ENCODE results near the gene CPPED1. TPM values are rescaled to one million over a fixed set of nuclear protein-coding genes. Genes with fewer than 3 reads are reported as not detected.

CPPED1 gene
- polyA plus RNA-seq, 2 donors = 22.3 to 27.8 TPM

GRCh38 chr16:12706628-12707027 lies 97.1 kb downstream of the CPPED1 start:
- WGBS, 2 donors = 94 to 96% methylated on average over 6 of the region's 6 CpGs
- Histone ChIP-seq H3K4me1 (ENCODE audit: control insufficient read depth in 2 of 2, insufficient read depth in 2 of 2, low read length in 1 of 2) (no peaks in the 10 kb centered on the region), H3K36me3 (ENCODE audit: control insufficient read depth in 2 of 2, insufficient read depth in 2 of 2, low read length in 1 of 2) (peaks cover 0 to 13% of the 10 kb centered on the region in 2 donors), H3K9me3 (ENCODE audit: control insufficient read depth in 2 of 2, insufficient read depth in 1 of 2, low read depth in 1 of 2, low read length in 1 of 2) (no peaks in the 10 kb centered on the region), H3K27ac (ENCODE audit: low read depth in 2 of 2, low read length in 1 of 2) (no peak overlapping the region), H3K27me3 (ENCODE audit: control insufficient read depth in 1 of 2, insufficient read depth in 2 of 2, low read length in 2 of 2) (no peaks in the 10 kb centered on the region), H3K4me3 (ENCODE audit: low read depth in 1 of 2, low read length in 2 of 2) (no peak overlapping the region)

GRCh38 chr16:12704492-12705111 lies 99.1 kb downstream of the CPPED1 start:
- Histone ChIP-seq H3K4me3 (ENCODE audit: low read depth in 1 of 2, low read length in 2 of 2) (no peak overlapping the region), H3K4me1 (ENCODE audit: control insufficient read depth in 2 of 2, insufficient read depth in 2 of 2, low read length in 1 of 2) (no peaks in the 10 kb centered on the region), H3K9me3 (ENCODE audit: control insufficient read depth in 2 of 2, insufficient read depth in 1 of 2, low read depth in 1 of 2, low read length in 1 of 2) (no peaks in the 10 kb centered on the region), H3K36me3 (ENCODE audit: control insufficient read depth in 2 of 2, insufficient read depth in 2 of 2, low read length in 1 of 2) (peaks cover 2 to 17% of the 10 kb centered on the region in 2 donors), H3K27me3 (ENCODE audit: control insufficient read depth in 1 of 2, insufficient read depth in 2 of 2, low read length in 2 of 2) (no peaks in the 10 kb centered on the region), H3K27ac (ENCODE audit: low read depth in 2 of 2, low read length in 1 of 2) (no peak overlapping the region)
- WGBS, 2 donors = 95% methylated on average over 31 of the region's 31 CpGs

GRCh38 chr16:12703935-12704334 lies 99.8 kb downstream of the CPPED1 start:
- WGBS, 2 donors = 74 to 86% methylated on average over 5 of the region's 5 CpGs
- Histone ChIP-seq H3K27me3 (ENCODE audit: control insufficient read depth in 1 of 2, insufficient read depth in 2 of 2, low read length in 2 of 2) (no peaks in the 10 kb centered on the region), H3K4me3 (ENCODE audit: low read depth in 1 of 2, low read length in 2 of 2) (no peak overlapping the region), H3K36me3 (ENCODE audit: control insufficient read depth in 2 of 2, insufficient read depth in 2 of 2, low read length in 1 of 2) (peaks cover 2 to 17% of the 10 kb centered on the region in 2 donors), H3K9me3 (ENCODE audit: control insufficient read depth in 2 of 2, insufficient read depth in 1 of 2, low read depth in 1 of 2, low read length in 1 of 2) (no peaks in the 10 kb centered on the region), H3K27ac (ENCODE audit: low read depth in 2 of 2, low read length in 1 of 2) (no peak overlapping the region), H3K4me1 (ENCODE audit: control insufficient read depth in 2 of 2, insufficient read depth in 2 of 2, low read length in 1 of 2) (no peaks in the 10 kb centered on the region)

GRCh38 chr16:12700161-12700560 lies 103.5 kb downstream of the CPPED1 start:
- WGBS, 2 donors = 93 to 95% methylated on average over 3 of the region's 3 CpGs
- no peak overlapping the region for H3K4me3 ChIP-seq (ENCODE audit: low read depth in 1 of 2, low read length in 2 of 2)
- H3K36me3 ChIP-seq (ENCODE audit: control insufficient read depth in 2 of 2, insufficient read depth in 2 of 2, low read length in 1 of 2) = peaks cover 2 to 14% of the 10 kb centered on the region in 2 donors
- no peaks in the 10 kb centered on the region for H3K9me3 ChIP-seq (ENCODE audit: control insufficient read depth in 2 of 2, insufficient read depth in 1 of 2, low read depth in 1 of 2, low read length in 1 of 2)
- no peaks in the 10 kb centered on the region for H3K4me1 ChIP-seq (ENCODE audit: control insufficient read depth in 2 of 2, insufficient read depth in 2 of 2, low read length in 1 of 2)
- H3K27ac ChIP-seq (ENCODE audit: low read depth in 2 of 2, low read length in 1 of 2) = no peak overlapping the region
- H3K27me3 ChIP-seq (ENCODE audit: control insufficient read depth in 1 of 2, insufficient read depth in 2 of 2, low read length in 2 of 2) = no peaks in the 10 kb centered on the region

- 83 to 85% methylated on average over 7 of the region's 7 CpGs for WGBS, 2 donors
- H3K4me1 ChIP-seq (ENCODE audit: control insufficient read depth in 2 of 2, insufficient read depth in 2 of 2, low read length in 1 of 2) = no peaks in the 10 kb centered on the region
- no peaks in the 10 kb centered on the region for H3K27me3 ChIP-seq (ENCODE audit: control insufficient read depth in 1 of 2, insufficient read depth in 2 of 2, low read length in 2 of 2)
- H3K36me3 ChIP-seq (ENCODE audit: control insufficient read depth in 2 of 2, insufficient read depth in 2 of 2, low read length in 1 of 2) = peaks cover 2 to 9% of the 10 kb centered on the region in 2 donors
- no peak overlapping the region for H3K4me3 ChIP-seq (ENCODE audit: low read depth in 1 of 2, low read length in 2 of 2)
- no peaks in the 10 kb centered on the region for H3K9me3 ChIP-seq (ENCODE audit: control insufficient read depth in 2 of 2, insufficient read depth in 1 of 2, low read depth in 1 of 2, low read length in 1 of 2)
- no peak overlapping the region for H3K27ac ChIP-seq (ENCODE audit: low read depth in 2 of 2, low read length in 1 of 2)
Measured at GRCh38 chr16:12699161-12699560, 104.5 kb downstream of the CPPED1 start.

GRCh38 chr16:12697437-12697836 lies 106.2 kb downstream of the CPPED1 start:
- no peak overlapping the region for H3K4me3 ChIP-seq (ENCODE audit: low read depth in 1 of 2, low read length in 2 of 2)
- no peak overlapping the region for H3K27ac ChIP-seq (ENCODE audit: low read depth in 2 of 2, low read length in 1 of 2)
- no peaks in the 10 kb centered on the region for H3K4me1 ChIP-seq (ENCODE audit: control insufficient read depth in 2 of 2, insufficient read depth in 2 of 2, low read length in 1 of 2)
- H3K36me3 ChIP-seq (ENCODE audit: control insufficient read depth in 2 of 2, insufficient read depth in 2 of 2, low read length in 1 of 2) = peaks cover 2 to 9% of the 10 kb centered on the region in 2 donors
- H3K9me3 ChIP-seq (ENCODE audit: control insufficient read depth in 2 of 2, insufficient read depth in 1 of 2, low read depth in 1 of 2, low read length in 1 of 2) = no peaks in the 10 kb centered on the region
- WGBS, 2 donors = 81 to 91% methylated on average over 5 of the region's 5 CpGs
- H3K27me3 ChIP-seq (ENCODE audit: control insufficient read depth in 1 of 2, insufficient read depth in 2 of 2, low read length in 2 of 2) = no peaks in the 10 kb centered on the region

- peaks cover 2% of the 10 kb centered on the region in 2 donors for H3K36me3 ChIP-seq (ENCODE audit: control insufficient read depth in 2 of 2, insufficient read depth in 2 of 2, low read length in 1 of 2)
- no peaks in the 10 kb centered on the region for H3K9me3 ChIP-seq (ENCODE audit: control insufficient read depth in 2 of 2, insufficient read depth in 1 of 2, low read depth in 1 of 2, low read length in 1 of 2)
Measured at GRCh38 chr16:12695454-12695853, 108.2 kb downstream of the CPPED1 start.

GRCh38 chr16:12690024-12690423 lies 113.7 kb downstream of the CPPED1 start:
- H3K27me3 ChIP-seq (ENCODE audit: control insufficient read depth in 1 of 2, insufficient read depth in 2 of 2, low read length in 2 of 2) = no peaks in the 10 kb centered on the region
- 83 to 94% methylated on average over 5 of the region's 5 CpGs for WGBS, 2 donors
- H3K9me3 ChIP-seq (ENCODE audit: control insufficient read depth in 2 of 2, insufficient read depth in 1 of 2, low read depth in 1 of 2, low read length in 1 of 2) = no peaks in the 10 kb centered on the region
- H3K4me3 ChIP-seq (ENCODE audit: low read depth in 1 of 2, low read length in 2 of 2) = no peak overlapping the region
- no peak overlapping the region for H3K27ac ChIP-seq (ENCODE audit: low read depth in 2 of 2, low read length in 1 of 2)
- no peaks in the 10 kb centered on the region for H3K36me3 ChIP-seq (ENCODE audit: control insufficient read depth in 2 of 2, insufficient read depth in 2 of 2, low read length in 1 of 2)
- no peaks in the 10 kb centered on the region for H3K4me1 ChIP-seq (ENCODE audit: control insufficient read depth in 2 of 2, insufficient read depth in 2 of 2, low read length in 1 of 2)

More at GRCh38 chr16:12695454-12695853, 108.2 kb downstream of the CPPED1 start:
- H3K4me1 ChIP-seq (ENCODE audit: control insufficient read depth in 2 of 2, insufficient read depth in 2 of 2, low read length in 1 of 2) = no peaks in the 10 kb centered on the region
- 94 to 95% methylated on average over 5 of the region's 5 CpGs for WGBS, 2 donors
- H3K4me3 ChIP-seq (ENCODE audit: low read depth in 1 of 2, low read length in 2 of 2) = no peak overlapping the region
- H3K27me3 ChIP-seq (ENCODE audit: control insufficient read depth in 1 of 2, insufficient read depth in 2 of 2, low read length in 2 of 2) = no peaks in the 10 kb centered on the region
- H3K27ac ChIP-seq (ENCODE audit: low read depth in 2 of 2, low read length in 1 of 2) = no peak overlapping the region

- no peaks in the 10 kb centered on the region for H3K9me3 ChIP-seq (ENCODE audit: control insufficient read depth in 2 of 2, insufficient read depth in 1 of 2, low read depth in 1 of 2, low read length in 1 of 2)
- H3K36me3 ChIP-seq (ENCODE audit: control insufficient read depth in 2 of 2, insufficient read depth in 2 of 2, low read length in 1 of 2) = no peaks in the 10 kb centered on the region
- no peak overlapping the region for H3K4me3 ChIP-seq (ENCODE audit: low read depth in 1 of 2, low read length in 2 of 2)
- H3K4me1 ChIP-seq (ENCODE audit: control insufficient read depth in 2 of 2, insufficient read depth in 2 of 2, low read length in 1 of 2) = no peaks in the 10 kb centered on the region
- WGBS, 2 donors = 81% methylated on average over 6 of the region's 6 CpGs
- no peaks in the 10 kb centered on the region for H3K27me3 ChIP-seq (ENCODE audit: control insufficient read depth in 1 of 2, insufficient read depth in 2 of 2, low read length in 2 of 2)
- H3K27ac ChIP-seq (ENCODE audit: low read depth in 2 of 2, low read length in 1 of 2) = no peak overlapping the region
Measured at GRCh38 chr16:12688951-12689850, 114.5 kb downstream of the CPPED1 start.

Measured in esophagus (tissue), 2 donors.